Panc1 (cell line): Measurements from ENCODE around the gene APCDD1.

Experiments used
- SIN3A ChIP-seq: IDR thresholded peaks from 2 replicates; pipeline ENCODE4 v1.6.1; 2012; ENCODE audit warnings: low read depth, mild to moderate bottlenecking, low read length, moderate library complexity, borderline replicate concordance; ENCODE audit not compliant: insufficient read depth
- TF ChIP-seq, protein P1 (sequence below): fragments of 450-650 bp; IDR thresholded peaks from 2 replicates; pipeline ENCODE4 v1.5.1; 2017; ENCODE audit warnings: mild to moderate bottlenecking

DNA sequence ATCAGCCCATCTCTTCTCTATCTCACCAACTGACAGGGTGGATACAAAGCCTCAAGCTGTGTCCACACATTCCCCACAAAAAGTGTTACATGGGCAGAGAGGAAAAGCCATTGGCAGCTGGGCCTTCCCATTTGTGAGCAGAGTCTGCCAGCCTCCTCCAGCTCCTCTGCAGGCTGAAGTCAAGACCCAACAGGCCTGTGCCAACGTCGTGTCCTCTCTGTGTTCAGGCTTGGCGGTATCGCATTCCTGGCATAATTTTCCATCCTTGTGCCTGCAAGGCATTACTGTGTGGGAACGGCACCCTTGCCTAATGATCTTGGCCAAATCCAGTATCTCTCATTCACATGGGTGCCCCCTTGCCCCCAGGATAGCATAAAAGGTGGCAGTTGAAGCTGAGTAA is 41.5 kb upstream of the APCDD1 start:
- TF ChIP-seq SIN3A = no peak
- TF ChIP-seq, protein P1, sequence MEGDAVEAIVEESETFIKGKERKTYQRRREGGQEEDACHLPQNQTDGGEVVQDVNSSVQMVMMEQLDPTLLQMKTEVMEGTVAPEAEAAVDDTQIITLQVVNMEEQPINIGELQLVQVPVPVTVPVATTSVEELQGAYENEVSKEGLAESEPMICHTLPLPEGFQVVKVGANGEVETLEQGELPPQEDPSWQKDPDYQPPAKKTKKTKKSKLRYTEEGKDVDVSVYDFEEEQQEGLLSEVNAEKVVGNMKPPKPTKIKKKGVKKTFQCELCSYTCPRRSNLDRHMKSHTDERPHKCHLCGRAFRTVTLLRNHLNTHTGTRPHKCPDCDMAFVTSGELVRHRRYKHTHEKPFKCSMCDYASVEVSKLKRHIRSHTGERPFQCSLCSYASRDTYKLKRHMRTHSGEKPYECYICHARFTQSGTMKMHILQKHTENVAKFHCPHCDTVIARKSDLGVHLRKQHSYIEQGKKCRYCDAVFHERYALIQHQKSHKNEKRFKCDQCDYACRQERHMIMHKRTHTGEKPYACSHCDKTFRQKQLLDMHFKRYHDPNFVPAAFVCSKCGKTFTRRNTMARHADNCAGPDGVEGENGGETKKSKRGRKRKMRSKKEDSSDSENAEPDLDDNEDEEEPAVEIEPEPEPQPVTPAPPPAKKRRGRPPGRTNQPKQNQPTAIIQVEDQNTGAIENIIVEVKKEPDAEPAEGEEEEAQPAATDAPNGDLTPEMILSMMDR = no peak
